NCI-H2107 treated with DMSO at 0.1 percent for 48 hours (cell line): ENCODE data around the gene NRBF2.

Source experiments
- DNase-seq: peaks from one replicate; lab custom pipeline; 2025; ENCODE audit not compliant: unreplicated experiment; lab: John Stamatoyannopoulos, UW

Gene NRBF2

DNA sequence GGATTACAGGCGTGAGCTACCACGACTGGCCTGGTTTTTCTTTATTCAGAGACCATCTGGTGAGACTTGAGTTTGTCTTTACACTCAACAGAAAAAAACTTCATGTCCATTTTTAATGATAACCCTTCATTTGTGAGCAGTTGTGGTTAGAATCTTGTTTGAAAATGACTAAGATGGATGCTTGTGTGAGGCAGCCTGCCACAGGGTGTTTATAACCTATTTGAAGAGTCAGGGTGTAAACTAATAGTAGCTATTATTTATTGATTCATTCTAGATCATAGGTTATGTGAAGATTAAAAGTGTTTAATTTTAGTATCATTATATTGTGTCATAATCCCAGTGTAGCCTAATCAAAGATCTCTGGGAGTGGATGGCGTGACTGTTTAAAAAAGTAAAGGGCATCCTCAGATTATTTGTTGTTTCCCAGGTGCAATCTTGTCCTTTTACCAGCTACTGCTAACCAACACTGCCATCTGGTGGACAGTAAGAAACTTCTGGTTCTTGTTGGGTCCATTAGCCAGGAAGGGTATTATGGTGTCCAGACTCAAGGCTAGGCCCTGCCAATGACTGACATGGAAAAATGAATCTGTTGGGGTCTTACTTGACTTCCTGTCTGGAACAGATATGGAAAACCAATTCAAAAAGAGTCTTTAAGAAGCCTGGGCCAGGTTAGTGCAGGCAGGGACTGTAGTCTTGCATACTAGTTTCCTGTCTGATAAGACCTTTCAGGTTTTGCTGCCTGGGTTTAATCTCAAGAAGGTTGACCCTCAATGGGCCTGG lies 24.9 kb downstream of the NRBF2 start:
- DNase-seq, result peak; percentile 61

DNA sequence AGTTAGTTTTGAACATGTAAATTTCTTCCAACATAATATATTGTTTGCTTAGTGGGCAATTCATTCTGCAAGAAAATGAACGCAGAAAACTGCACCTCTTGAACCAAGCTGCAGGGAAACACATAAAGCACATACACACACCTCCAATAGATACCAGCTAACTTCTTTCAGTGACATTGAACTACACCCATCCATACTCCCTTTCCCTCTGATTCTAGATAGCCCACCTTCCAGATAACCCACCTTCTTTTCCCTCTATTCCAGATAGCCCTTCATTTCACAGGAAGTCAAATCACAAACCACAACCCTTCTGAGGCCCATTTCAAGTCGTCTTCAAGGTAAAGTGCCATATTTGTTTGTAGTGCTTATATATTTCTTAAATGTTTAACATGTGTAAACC lies 28.5 kb downstream of the NRBF2 start:
- no peak for DNase-seq

- no peak for DNase-seq
These were observed 31.1 kb downstream of the NRBF2 start for GRCh38 chr10:63164166-63164623.

GRCh38 chr10:63165249-63165648 lies 32.1 kb downstream of the NRBF2 start:
- no peak for DNase-seq

DNA sequence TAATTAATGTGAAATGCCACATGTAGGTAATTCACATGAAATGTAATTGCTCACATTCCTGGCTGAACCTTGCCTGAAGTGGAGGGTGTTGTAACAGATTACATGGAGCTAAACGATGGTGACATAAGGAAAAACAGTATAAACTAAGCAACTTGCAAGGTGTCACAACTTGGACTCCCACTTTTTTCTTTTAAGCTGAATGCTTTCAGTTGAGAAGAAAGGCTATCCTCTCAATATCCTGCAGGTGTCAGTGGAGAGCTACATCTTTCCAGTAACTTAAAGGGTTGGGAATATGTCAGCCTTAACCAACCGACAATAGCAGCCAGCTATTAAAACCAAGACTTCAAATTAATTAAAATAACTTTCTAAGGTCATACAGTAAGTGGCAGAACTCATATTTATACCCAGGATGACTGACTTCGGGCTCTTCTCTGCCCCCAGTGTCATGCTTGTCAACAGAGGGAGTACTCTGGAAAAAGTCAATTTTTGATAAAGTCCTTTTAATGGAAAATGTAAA lies 33.7 kb downstream of the NRBF2 start:
- DNase-seq, result peak; percentile 32

- DNase-seq, result no peak
These were observed 35.8 kb downstream of the NRBF2 start for GRCh38 chr10:63168821-63169462.

DNA sequence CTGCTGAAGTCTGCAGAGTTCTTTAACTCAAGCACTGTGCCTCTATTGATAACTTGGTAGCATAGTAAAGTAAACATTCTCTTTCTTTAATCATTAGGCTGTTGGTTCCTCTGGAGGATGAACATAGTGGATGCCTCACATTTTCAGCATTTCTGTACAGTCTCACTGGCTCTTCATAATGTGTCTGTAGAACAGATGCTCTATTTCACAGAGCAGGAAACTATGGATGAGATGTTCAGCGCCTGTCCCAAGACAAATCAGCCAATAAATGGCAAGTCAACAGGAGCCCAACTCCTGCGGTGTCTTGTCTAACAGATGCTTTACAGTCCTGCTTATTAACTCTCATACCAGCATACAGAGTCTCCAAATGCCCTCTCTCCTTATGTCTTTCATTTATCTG lies 36.5 kb downstream of the NRBF2 start:
- DNase-seq, result no peak

GRCh38 chr10:63171255-63171855 lies 38.2 kb downstream of the NRBF2 start:
- no peak for DNase-seq

DNA sequence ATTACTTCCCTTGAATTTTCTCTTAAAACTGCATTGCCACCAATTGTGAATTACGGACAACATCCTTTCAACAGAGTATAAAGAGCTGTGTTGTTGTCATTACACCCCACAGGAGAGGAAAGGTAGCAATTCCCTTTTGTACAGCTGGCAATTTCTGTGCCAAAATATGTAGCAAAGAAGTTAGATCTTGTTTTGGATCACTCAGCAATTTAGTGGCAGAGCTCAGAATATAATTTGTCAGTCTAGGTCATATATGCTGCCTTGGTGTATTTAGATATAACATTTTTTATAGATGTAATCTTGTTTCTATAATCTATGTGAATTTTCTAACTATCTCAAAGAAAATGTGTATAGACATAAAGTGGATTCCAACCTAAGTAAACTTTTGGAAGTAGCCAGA lies 38.8 kb downstream of the NRBF2 start:
- no peak for DNase-seq

DNA sequence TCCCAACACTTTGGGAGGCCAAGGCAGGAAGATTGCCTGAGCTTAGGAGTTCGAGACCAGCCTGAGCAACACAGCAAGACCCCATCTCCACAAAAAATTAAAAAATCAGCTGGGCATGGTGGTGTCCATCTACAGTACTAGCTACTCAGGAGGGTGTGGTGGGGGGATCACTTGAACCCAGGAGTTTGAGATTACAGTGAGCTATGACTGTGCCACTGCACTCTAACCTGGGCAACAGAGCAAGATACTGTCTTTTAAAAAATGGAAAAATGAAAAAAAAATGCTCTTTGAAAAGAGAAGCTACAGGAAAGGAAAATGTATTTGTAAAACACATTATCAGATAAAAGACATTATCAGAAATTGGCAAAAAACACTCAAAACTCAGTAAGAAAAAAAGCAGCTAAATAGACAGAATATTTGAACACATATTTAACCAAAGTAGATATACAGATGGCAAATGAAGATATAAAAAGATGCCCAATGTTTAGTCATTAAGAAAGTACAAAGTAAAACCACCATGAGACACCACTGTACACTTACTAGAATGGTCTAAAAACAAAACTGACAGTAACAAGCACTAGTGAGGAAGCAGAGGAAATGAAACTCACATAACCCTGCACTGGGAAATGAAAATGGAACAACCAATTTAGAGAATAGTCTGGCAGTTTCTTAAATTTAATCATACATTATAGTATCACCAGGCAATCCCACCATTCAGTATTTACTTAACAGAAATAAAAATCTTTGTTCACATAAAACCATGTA lies 40.5 kb downstream of the NRBF2 start:
- DNase-seq, result no peak

- DNase-seq, result no peak
These were observed 42.4 kb downstream of the NRBF2 start for GRCh38 chr10:63175534-63175933.

- DNase-seq, result no peak
These were observed 59.7 kb downstream of the NRBF2 start for GRCh38 chr10:63192826-63193225.

DNA sequence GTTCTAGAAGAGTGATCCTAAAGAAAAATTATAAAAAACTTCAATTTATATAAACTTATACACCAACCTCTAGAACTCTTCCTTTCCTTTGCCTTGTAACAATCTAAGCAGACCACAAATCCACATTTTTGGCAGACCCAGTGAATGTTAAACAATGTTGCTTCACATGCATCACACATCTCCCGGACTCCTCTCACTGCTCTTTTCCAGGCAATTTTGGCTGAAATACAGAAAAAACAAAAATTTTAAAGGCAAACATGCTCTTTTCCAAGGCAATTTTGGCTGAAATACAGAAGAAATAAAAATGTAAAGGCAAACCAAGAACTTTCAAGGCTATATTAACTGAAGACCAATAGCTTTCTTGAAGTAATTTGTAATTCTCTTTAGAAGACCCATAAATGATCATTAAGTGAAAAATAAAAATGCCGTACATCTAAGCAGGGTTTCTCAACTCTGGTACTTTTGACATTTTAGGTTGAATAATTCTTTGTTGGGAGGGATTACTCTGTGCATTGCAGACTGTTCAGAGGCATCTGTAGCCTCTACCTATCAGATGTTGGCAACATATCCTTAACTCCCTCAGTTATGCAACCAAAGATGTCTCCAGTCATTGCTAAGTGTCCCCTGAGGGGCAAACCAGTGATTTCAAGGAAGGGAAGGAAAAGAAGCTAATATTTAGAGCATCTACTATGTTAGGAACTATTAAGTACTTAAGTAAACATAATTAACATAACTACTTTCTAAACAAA lies 64.4 kb downstream of the NRBF2 start:
- DNase-seq, result no peak

DNA sequence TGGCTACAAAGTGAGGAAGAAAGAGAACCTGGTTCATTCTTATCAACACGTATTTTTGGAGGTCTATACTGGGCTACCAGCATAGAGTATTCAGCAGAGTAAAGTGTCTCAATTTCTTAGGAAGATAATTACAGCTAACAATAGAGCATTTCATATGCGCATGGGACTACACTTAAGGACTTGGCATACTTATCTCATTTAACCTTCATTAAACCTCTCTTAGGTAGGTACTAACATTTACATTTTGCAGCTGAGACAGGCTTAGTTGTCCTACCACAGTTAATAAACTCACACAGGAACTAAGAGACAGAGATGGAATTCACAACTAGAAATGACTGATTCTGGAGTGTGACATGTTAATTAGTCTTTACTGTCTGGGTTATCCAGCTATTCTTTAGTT lies 66.6 kb downstream of the NRBF2 start:
- no peak for DNase-seq

GRCh38 chr10:63200431-63200830 lies 67.3 kb downstream of the NRBF2 start:
- no peak for DNase-seq

- DNase-seq, result no peak
These were observed 68.0 kb downstream of the NRBF2 start for GRCh38 chr10:63201118-63201517.
